ENCODE measurements around the gene USP7.

- TF ChIP-seq EP300 (IDR thresholded peaks at IDR 0.05) (no peak), CTCF (IDR thresholded peaks at IDR 0.05) (no peak), MAFK (IDR thresholded peaks at IDR 0.05; ENCODE audit: partially characterized antibody) (no peak), KDM5A (IDR thresholded peaks at IDR 0.05) (no peak), ESRRA (IDR thresholded peaks at IDR 0.05; ENCODE audit: borderline replicate concordance, low read length) (no peak), FOSL2 (IDR thresholded peaks at IDR 0.05) (no peak), FOSL2 (CRISPR knock-in tag; IDR thresholded peaks at IDR 0.05) (no peak), FOXS1 (CRISPR knock-in tag; IDR thresholded peaks at IDR 0.05) (no peak), E2F6 (IDR thresholded peaks at IDR 0.05; ENCODE audit: borderline replicate concordance, low read depth) (no peak), JUN (IDR thresholded peaks at IDR 0.05) (no peak), RAD21 (conservative IDR thresholded peaks at IDR 0.05 in 1 of 2, IDR thresholded peaks at IDR 0.05 in 1 of 2) (no peak)
Observed at GRCh38 chr16:8869212-8869987, 94.3 kb downstream of the USP7 start.

Data from A549 (cell line).